ENCODE measurements around the gene SDHA.
"Not testable (repeated sequence)": the region's sequence is repeated elsewhere in the genome, so short reads cannot be mapped to it uniquely, and the experiment has no call there.

GRCh38 chr5:243683-244367 is 25.7 kb downstream of the SDHA start:
- TF ChIP-seq POLR2A (IDR thresholded peaks at IDR 0.05; ENCODE audit: low read length); GATA1 (IDR thresholded peaks at IDR 0.05; ENCODE audit: low read depth, low read length): not testable (repeated sequence)
